ENCODE results near the gene LDB3. TPM values are rescaled to one million over a fixed set of nuclear protein-coding genes. Genes with fewer than 3 reads are reported as not detected.

LDB3 gene
- total RNA-seq, 1 donor from 2014 or later = 0.46 TPM

GRCh38 chr10:86666538-86666937 lies 1.8 kb upstream of the LDB3 start:
- H3K27ac Mint-ChIP-seq (ENCODE audit: unreplicated experiment) = no peak overlapping the region
- H3K4me1 Mint-ChIP-seq (ENCODE audit: unreplicated experiment) = peaks cover 46% of the 10 kb centered on the region
- no peaks in the 10 kb centered on the region for H3K27me3 Mint-ChIP-seq (ENCODE audit: unreplicated experiment)
- DNase-seq (ENCODE audit: extremely low spot score, unreplicated experiment) = no peak
- no peaks in the 10 kb centered on the region for H3K9me3 Mint-ChIP-seq (ENCODE audit: unreplicated experiment)
- H3K4me3 Mint-ChIP-seq (ENCODE audit: unreplicated experiment) = no peak overlapping the region
- TF ChIP-seq CTCF (IDR thresholded peaks at IDR 0.05) = no peak
- H3K36me3 Mint-ChIP-seq (ENCODE audit: unreplicated experiment) = no peaks in the 10 kb centered on the region

GRCh38 chr10:86667421-86668181 lies 710 bp upstream of the LDB3 start:
- TF ChIP-seq CTCF (IDR thresholded peaks at IDR 0.05) = no peak
- Mint-ChIP-seq H3K27me3 (ENCODE audit: unreplicated experiment) (no peaks in the 10 kb centered on the region), H3K4me3 (ENCODE audit: unreplicated experiment) (no peak overlapping the region), H3K4me1 (ENCODE audit: unreplicated experiment) (peaks cover 53% of the 10 kb centered on the region), H3K27ac (ENCODE audit: unreplicated experiment) (no peak overlapping the region), H3K36me3 (ENCODE audit: unreplicated experiment) (no peaks in the 10 kb centered on the region), H3K9me3 (ENCODE audit: unreplicated experiment) (no peaks in the 10 kb centered on the region)
- DNase-seq (ENCODE audit: extremely low spot score, unreplicated experiment) = no peak

- Mint-ChIP-seq H3K4me3 (ENCODE audit: unreplicated experiment) (no peak overlapping the region), H3K27ac (ENCODE audit: unreplicated experiment) (no peak overlapping the region), H3K27me3 (ENCODE audit: unreplicated experiment) (no peaks in the 10 kb centered on the region), H3K36me3 (ENCODE audit: unreplicated experiment) (no peaks in the 10 kb centered on the region), H3K4me1 (ENCODE audit: unreplicated experiment) (peaks cover 57% of the 10 kb centered on the region), H3K9me3 (ENCODE audit: unreplicated experiment) (no peaks in the 10 kb centered on the region)
- no peak for DNase-seq (ENCODE audit: extremely low spot score, unreplicated experiment)
- no peak for TF ChIP-seq CTCF (IDR thresholded peaks at IDR 0.05)
These were observed 2.0 kb downstream of the LDB3 start for GRCh38 chr10:86670290-86670811.

GRCh38 chr10:86670876-86671275 lies 2.6 kb downstream of the LDB3 start:
- no peak overlapping the region for H3K4me3 Mint-ChIP-seq (ENCODE audit: unreplicated experiment)
- H3K27me3 Mint-ChIP-seq (ENCODE audit: unreplicated experiment) = no peaks in the 10 kb centered on the region
- DNase-seq (ENCODE audit: extremely low spot score, unreplicated experiment) = no peak
- H3K36me3 Mint-ChIP-seq (ENCODE audit: unreplicated experiment) = no peaks in the 10 kb centered on the region
- peaks cover 57% of the 10 kb centered on the region for H3K4me1 Mint-ChIP-seq (ENCODE audit: unreplicated experiment)
- TF ChIP-seq CTCF (IDR thresholded peaks at IDR 0.05) = no peak
- H3K27ac Mint-ChIP-seq (ENCODE audit: unreplicated experiment) = no peak overlapping the region
- no peaks in the 10 kb centered on the region for H3K9me3 Mint-ChIP-seq (ENCODE audit: unreplicated experiment)

GRCh38 chr10:86671419-86671818 lies 3.1 kb downstream of the LDB3 start:
- DNase-seq (ENCODE audit: extremely low spot score, unreplicated experiment) = no peak
- Mint-ChIP-seq H3K4me1 (ENCODE audit: unreplicated experiment) (peaks cover 55% of the 10 kb centered on the region), H3K27ac (ENCODE audit: unreplicated experiment) (no peak overlapping the region), H3K36me3 (ENCODE audit: unreplicated experiment) (no peaks in the 10 kb centered on the region), H3K9me3 (ENCODE audit: unreplicated experiment) (no peaks in the 10 kb centered on the region), H3K27me3 (ENCODE audit: unreplicated experiment) (no peaks in the 10 kb centered on the region), H3K4me3 (ENCODE audit: unreplicated experiment) (no peak overlapping the region)
- no peak for TF ChIP-seq CTCF (IDR thresholded peaks at IDR 0.05)

All from osteocyte (in vitro differentiated cells).